PC-3 (cell line): ENCODE measurements around the gene TREM1. TPM values are rescaled to one million over a fixed set of nuclear protein-coding genes. Genes with fewer than 3 reads are reported as not detected.

ENCODE experiments used
- ATAC-seq: fragments of 200-7000 bp; cut with Tn5 transposase; 2 replicates; pipeline ENCODE4 v1.9.1; 2020; ENCODE audit warnings: mild to moderate bottlenecking, moderate library complexity
- BruUV-seq: library from RNA; stranded (reverse); fragments of 400-500 nt; replicated peaks from 2 replicates; lab custom pipeline; 2021; lab: Mats Ljungman, UMichigan
- CTCF ChIA-PET: fragments of 300-600 bp; sonication (Branson Sonifier 250); formaldehyde crosslinking; loops from one replicate; lab custom pipeline; 2022; ENCODE audit warnings: antibody characterized with exemption; lab: Charles Lee
- POLR2A ChIA-PET: fragments of 300-600 bp; sonication (Branson Sonifier 250); formaldehyde crosslinking; loops from one replicate; lab custom pipeline; 2022; ENCODE audit warnings: antibody characterized with exemption; ENCODE audit not compliant: unreplicated experiment; lab: Charles Lee
- DNase-seq: peaks from one replicate; pipeline ENCODE4 v3.0.0-alpha.2; 2015
- H2AFZ ChIP-seq: fragments of 300-600 bp; sonication (generic); 2 replicates; pipeline ENCODE4 v1.6.0; 2016; ENCODE audit warnings: antibody characterized with exemption, low read length
- H3F3A ChIP-seq: fragments of 300-600 bp; sonication (generic); one replicate; pipeline ENCODE4 v1.6.0; 2017; ENCODE audit warnings: antibody characterized with exemption, low read length, control low read depth, mild to moderate bottlenecking; ENCODE audit not compliant: unreplicated experiment
- H3K27ac ChIP-seq: fragments of 300-600 bp; sonication (generic); 2 replicates; pipeline ENCODE4 v1.5.1; 2016; ENCODE audit warnings: mild to moderate bottlenecking, low read length
- H3K27me3 ChIP-seq: fragments of 300-600 bp; sonication (generic); 2 replicates; pipeline ENCODE4 v1.6.1; 2016; ENCODE audit warnings: low read length, mixed read lengths
- H3K36me3 ChIP-seq: fragments of 300-600 bp; sonication (generic); 2 replicates; pipeline ENCODE4 v1.6.1; 2016; ENCODE audit warnings: low read depth, mixed run types, low read length, mixed read lengths
- H3K4me1 ChIP-seq: fragments of 300-600 bp; sonication (generic); 2 replicates; pipeline ENCODE4 v1.5.1; 2016; ENCODE audit warnings: low read length; ENCODE audit not compliant: insufficient read depth
- H3K4me2 ChIP-seq: fragments of 300-600 bp; sonication (generic); 2 replicates; pipeline ENCODE4 v1.6.0; 2016; ENCODE audit warnings: low read length
- H3K4me3 ChIP-seq: fragments of 300-600 bp; sonication (generic); 2 replicates; pipeline ENCODE4 v1.5.1; 2016; ENCODE audit warnings: mild to moderate bottlenecking, low read length, mixed read lengths
- H3K79me2 ChIP-seq: fragments of 300-600 bp; sonication (generic); 2 replicates; pipeline ENCODE4 v1.6.1; 2017; ENCODE audit warnings: low read length, mixed read lengths
- H3K9ac ChIP-seq: fragments of 300-600 bp; sonication (generic); 2 replicates; pipeline ENCODE4 v1.6.0; 2016; ENCODE audit warnings: mild to moderate bottlenecking, low read length
- H3K9me2 ChIP-seq: fragments of 300-600 bp; sonication (generic); replicated peaks from 2 replicates; pipeline ENCODE4 v1.6.1; 2016; ENCODE audit warnings: mixed run types, low read length, mixed read lengths
- H3K9me3 ChIP-seq: fragments of 300-600 bp; sonication (generic); 2 replicates; pipeline ENCODE4 v1.6.1; 2016; ENCODE audit warnings: low read length, mixed read lengths
- H4K20me1 ChIP-seq: fragments of 300-600 bp; sonication (generic); 2 replicates; pipeline ENCODE4 v1.6.1; 2016; ENCODE audit warnings: low read length, mixed read lengths
- EZH2 ChIP-seq: fragments of 300-600 bp; sonication (generic); IDR thresholded peaks from one replicate; pipeline ENCODE4 v1.6.1; 2017; ENCODE audit warnings: antibody characterized with exemption, mild to moderate bottlenecking, low read length; ENCODE audit not compliant: unreplicated experiment
- EZH2phosphoT487 ChIP-seq: fragments of 300-600 bp; sonication (generic); IDR thresholded peaks from 2 replicates; pipeline ENCODE4 v1.6.1; 2018; ENCODE audit warnings: mild to moderate bottlenecking, antibody characterized with exemption, low read length, borderline replicate concordance
- intact Hi-C: fragments of 100-400 bp; cut with micrococcal nuclease; formaldehyde crosslinking; loops from 2 replicates; pipeline ENCODE4 v1.9.0; 2023
- total RNA-seq: library from RNA; depleted of rRNA; stranded (reverse); fragments of >200 nt; gene quantifications from 2 replicates; pipeline ENCODE4 v1.2.3, GENCODE V29; 2014
- TF ChIP-seq, protein P1 (sequence below): fragments of 300-600 bp; sonication (generic); conservative IDR thresholded peaks from 2 replicates; pipeline ENCODE4 v1.5.1; 2017; ENCODE audit warnings: antibody characterized with exemption, low read depth, mild to moderate bottlenecking, low read length

The TREM1 gene
- total RNA-seq, 1 experiment from 2014 or later = 0.98 TPM

GRCh38 chr6:41325446-41326066 lies 39.1 kb upstream of the TREM1 start:
- Histone ChIP-seq H3K4me1 (no peaks in the 10 kb centered on the region), H3K4me2 (no peak overlapping the region), H3K9ac (no peak overlapping the region), H2AFZ (no peak overlapping the region), H3K9me2 (no peaks in the 10 kb centered on the region), H3K9me3 (no peaks in the 10 kb centered on the region), H3K27me3 (peaks cover 59% of the 10 kb centered on the region), H3F3A (no peaks in the 10 kb centered on the region), H4K20me1 (no peaks in the 10 kb centered on the region), H3K4me3 (no peak overlapping the region), H3K36me3 (no peaks in the 10 kb centered on the region), H3K79me2 (no peaks in the 10 kb centered on the region), H3K27ac (no peak overlapping the region)
- no TSS peak for BruUV-seq
- TF ChIP-seq, protein P1, sequence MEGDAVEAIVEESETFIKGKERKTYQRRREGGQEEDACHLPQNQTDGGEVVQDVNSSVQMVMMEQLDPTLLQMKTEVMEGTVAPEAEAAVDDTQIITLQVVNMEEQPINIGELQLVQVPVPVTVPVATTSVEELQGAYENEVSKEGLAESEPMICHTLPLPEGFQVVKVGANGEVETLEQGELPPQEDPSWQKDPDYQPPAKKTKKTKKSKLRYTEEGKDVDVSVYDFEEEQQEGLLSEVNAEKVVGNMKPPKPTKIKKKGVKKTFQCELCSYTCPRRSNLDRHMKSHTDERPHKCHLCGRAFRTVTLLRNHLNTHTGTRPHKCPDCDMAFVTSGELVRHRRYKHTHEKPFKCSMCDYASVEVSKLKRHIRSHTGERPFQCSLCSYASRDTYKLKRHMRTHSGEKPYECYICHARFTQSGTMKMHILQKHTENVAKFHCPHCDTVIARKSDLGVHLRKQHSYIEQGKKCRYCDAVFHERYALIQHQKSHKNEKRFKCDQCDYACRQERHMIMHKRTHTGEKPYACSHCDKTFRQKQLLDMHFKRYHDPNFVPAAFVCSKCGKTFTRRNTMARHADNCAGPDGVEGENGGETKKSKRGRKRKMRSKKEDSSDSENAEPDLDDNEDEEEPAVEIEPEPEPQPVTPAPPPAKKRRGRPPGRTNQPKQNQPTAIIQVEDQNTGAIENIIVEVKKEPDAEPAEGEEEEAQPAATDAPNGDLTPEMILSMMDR = no peak
- POLR2A ChIA-PET = interaction anchor here (0.6 kb wide), 1 partner anchor 8 kb away, joined by 4 read pairs; no protein-coding TSS in a partner anchor
- DNase-seq (no peak), ATAC-seq (no peak)
- CTCF ChIA-PET = no interaction called here
- intact Hi-C loops = no loop called here

GRCh38 chr6:41321183-41321582 lies 34.7 kb upstream of the TREM1 start:
- Histone ChIP-seq H3K9ac (no peak overlapping the region), H2AFZ (no peak overlapping the region), H3F3A (no peaks in the 10 kb centered on the region), H3K27ac (no peak overlapping the region), H3K4me1 (peaks cover 18% of the 10 kb centered on the region), H3K4me2 (no peak overlapping the region), H3K9me3 (no peaks in the 10 kb centered on the region), H3K4me3 (no peak overlapping the region), H3K9me2 (no peaks in the 10 kb centered on the region), H4K20me1 (no peaks in the 10 kb centered on the region), H3K36me3 (no peaks in the 10 kb centered on the region), H3K79me2 (no peaks in the 10 kb centered on the region), H3K27me3 (peaks cover 39% of the 10 kb centered on the region)
- ChIA-PET POLR2A (no interaction called here), CTCF (interaction anchor here (1.1 kb wide), 1 partner anchor 14 kb away, joined by 6 read pairs; no protein-coding TSS in a partner anchor)
- no peak for ATAC-seq
- TF ChIP-seq EZH2phosphoT487 = no peak
- TF ChIP-seq, protein P1 = no peak
- intact Hi-C loops = no loop called here
- no TSS peak for BruUV-seq
- no peak for DNase-seq

DNA sequence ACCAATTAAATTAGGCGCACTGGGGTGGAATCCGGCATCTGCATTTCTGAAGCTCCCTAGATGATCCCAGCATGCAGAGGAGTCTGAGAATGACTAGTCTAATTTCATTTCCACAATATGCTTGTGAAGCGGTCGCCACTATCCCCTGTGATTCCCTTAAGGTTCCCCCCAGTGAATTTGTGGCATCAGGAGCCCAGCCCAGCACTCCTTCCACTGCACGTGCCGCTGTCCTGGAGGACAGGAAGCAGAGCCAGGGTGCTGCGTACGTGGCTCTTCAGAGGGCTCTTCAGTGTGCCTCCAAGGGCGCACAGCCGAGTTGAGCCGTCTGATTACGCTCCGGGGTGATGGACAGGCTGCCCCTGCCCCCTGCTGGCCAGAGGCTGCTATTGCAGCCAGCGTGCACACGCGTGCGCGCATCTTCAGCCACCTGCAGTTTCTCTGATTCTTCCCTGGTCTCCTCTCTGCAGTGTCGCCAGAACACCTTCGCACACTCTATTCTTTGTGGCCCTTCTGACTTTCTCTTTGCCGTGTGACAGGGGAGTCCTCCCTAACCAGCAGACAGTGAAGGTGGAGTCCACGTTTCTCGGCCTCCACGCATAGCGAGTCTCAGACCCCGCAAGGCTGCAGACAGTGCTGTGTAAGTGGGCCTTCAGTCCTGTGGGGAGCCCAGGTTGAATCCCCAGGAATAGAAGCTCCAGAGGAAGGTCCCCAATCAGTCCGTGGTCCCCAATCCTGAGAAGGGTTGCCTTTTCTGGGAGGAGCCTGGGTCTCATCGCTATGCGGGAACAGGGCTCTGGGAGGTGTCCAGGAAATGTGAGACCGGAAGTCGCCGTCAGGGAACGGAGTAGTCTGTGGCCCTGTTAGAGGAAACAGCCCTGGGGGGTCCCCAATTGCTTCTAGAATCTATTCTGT lies 32.4 kb upstream of the TREM1 start:
- Histone ChIP-seq H3K9me3 (no peaks in the 10 kb centered on the region), H3K27ac (no peak overlapping the region), H3K4me2 (peak overlapping the region; percentile 88), H3K27me3 (peaks cover 38% of the 10 kb centered on the region), H3K9ac (no peak overlapping the region), H3F3A (no peaks in the 10 kb centered on the region), H3K36me3 (no peaks in the 10 kb centered on the region), H3K9me2 (no peaks in the 10 kb centered on the region), H2AFZ (peak overlapping the region; percentile 83), H3K4me3 (peak overlapping the region; percentile 65), H3K4me1 (peaks cover 18% of the 10 kb centered on the region), H3K79me2 (no peaks in the 10 kb centered on the region), H4K20me1 (no peaks in the 10 kb centered on the region)
- intact Hi-C loops = loop anchor here (1.0 to 10.0 kb wide), 5 partner anchors 13 to 1974 kb away; partner anchors contain the start of genes NFYA and OARD1
- CTCF ChIA-PET = interaction anchor here (0.5 to 0.9 kb wide), 3 partner anchors 12 to 366 kb away, joined by 3 to 4 read pairs (median 4); no protein-coding TSS in a partner anchor
- ATAC-seq (peak; percentile 72), DNase-seq (peak; percentile 84)
- POLR2A ChIA-PET = interaction anchor here (0.6 kb wide), 1 partner anchor 245 kb away, joined by 4 read pairs; no protein-coding TSS in a partner anchor
- no peak for TF ChIP-seq EZH2
- TF ChIP-seq, protein P1 = peak; percentile 97
- no peak for TF ChIP-seq EZH2phosphoT487
- BruUV-seq = no TSS peak
